ENCODE measurements around the gene TRIOBP.
"Not testable (repeated sequence)": the region's sequence is repeated elsewhere in the genome, so short reads cannot be mapped to it uniquely, and the experiment has no call there.

The TRIOBP gene

DNA sequence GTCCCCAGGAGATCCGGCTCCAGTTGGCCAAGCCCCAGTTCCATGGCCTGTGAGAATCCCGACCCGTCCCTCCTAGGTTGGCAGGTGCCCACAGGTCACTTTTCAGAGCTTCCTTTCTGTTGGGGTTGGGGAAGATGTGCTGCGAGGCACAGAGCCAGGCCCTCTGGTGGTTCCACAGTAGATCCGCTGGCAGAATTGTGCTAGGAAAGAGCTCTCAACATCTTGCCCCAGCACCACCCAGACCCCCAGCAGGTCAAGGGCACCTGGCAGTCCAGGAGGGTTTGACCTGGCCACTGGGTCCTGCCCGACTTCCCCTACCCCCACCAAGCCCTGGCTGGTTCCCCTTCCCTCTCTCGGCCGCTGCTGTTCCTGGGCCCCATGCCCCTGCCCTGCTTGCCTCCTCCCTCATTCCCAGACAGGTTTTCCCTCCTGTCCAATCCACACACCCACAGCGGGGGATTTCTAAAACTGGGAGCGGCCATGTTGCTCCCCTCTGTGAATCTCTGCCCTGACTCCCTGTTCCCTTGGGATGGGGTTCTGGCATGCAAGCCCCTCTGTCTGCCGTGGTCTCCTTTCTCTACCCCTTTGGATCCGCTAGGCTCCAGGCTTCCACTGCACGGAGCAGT, 84.7 kb downstream of the TRIOBP start:
- DNase-seq, result no peak

DNA sequence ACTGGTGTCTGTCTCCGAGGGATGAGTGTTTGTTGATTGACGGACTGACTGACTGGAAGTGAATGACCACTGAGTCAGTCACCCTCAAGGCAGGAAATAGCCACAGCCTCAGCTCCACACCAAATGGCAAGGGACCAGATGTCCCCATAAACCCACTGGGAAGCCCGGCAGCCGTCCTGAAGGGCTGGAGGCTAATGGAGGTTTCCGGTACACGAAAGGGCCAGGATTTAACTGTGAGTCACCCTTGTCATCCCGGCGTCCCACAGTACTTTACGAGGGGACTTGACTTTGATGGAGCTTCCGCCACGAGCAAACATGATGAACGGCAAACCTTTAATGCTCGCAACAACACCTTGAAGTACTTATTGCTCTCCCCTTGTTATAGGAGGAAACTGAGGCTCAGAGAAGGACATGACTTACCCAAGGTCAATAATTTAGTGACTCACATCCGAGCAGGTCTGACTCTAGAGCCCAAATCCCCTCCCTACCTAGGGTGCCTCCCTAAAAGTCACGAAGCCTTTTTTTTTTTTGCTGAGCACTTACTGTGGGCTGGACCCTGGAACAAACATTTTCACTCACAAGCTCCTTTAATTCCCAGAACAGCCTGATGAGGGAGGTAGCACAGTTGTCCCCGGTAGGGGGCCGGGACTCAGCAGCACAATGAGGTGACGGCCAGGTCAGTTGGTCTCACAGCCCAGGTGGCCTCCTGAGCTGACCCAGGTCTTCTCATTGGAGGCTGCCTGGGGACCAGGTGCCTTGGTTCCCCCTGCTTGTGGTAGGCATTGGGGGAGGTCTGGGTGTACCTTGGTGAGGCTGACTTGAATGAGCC, 85.7 kb downstream of the TRIOBP start:
- no peak for DNase-seq

GRCh38 chr22:37784829-37785495, 88.1 kb downstream of the TRIOBP start:
- no peak for DNase-seq

GRCh38 chr22:37790234-37790633, 93.4 kb downstream of the TRIOBP start:
- DNase-seq, result no peak

GRCh38 chr22:37792494-37792893, 95.6 kb downstream of the TRIOBP start:
- no peak for DNase-seq

- DNase-seq, result no peak
Observed at GRCh38 chr22:37794376-37794775, 97.5 kb downstream of the TRIOBP start.

GRCh38 chr22:37796079-37796478, 99.2 kb downstream of the TRIOBP start:
- DNase-seq, result no peak

GRCh38 chr22:37797259-37797658, 100.4 kb downstream of the TRIOBP start:
- not testable (repeated sequence) for DNase-seq

GRCh38 chr22:37797874-37798500, 101.1 kb downstream of the TRIOBP start:
- DNase-seq, result no peak

GRCh38 chr22:37799979-37800378, 103.1 kb downstream of the TRIOBP start:
- not testable (repeated sequence) for DNase-seq

GRCh38 chr22:37801946-37802309, 105.1 kb downstream of the TRIOBP start:
- DNase-seq, result no peak

- no peak for DNase-seq
Observed at GRCh38 chr22:37802310-37803194, 105.7 kb downstream of the TRIOBP start.

- no peak for DNase-seq
Observed at GRCh38 chr22:37803195-37803638, 106.4 kb downstream of the TRIOBP start.

DNA sequence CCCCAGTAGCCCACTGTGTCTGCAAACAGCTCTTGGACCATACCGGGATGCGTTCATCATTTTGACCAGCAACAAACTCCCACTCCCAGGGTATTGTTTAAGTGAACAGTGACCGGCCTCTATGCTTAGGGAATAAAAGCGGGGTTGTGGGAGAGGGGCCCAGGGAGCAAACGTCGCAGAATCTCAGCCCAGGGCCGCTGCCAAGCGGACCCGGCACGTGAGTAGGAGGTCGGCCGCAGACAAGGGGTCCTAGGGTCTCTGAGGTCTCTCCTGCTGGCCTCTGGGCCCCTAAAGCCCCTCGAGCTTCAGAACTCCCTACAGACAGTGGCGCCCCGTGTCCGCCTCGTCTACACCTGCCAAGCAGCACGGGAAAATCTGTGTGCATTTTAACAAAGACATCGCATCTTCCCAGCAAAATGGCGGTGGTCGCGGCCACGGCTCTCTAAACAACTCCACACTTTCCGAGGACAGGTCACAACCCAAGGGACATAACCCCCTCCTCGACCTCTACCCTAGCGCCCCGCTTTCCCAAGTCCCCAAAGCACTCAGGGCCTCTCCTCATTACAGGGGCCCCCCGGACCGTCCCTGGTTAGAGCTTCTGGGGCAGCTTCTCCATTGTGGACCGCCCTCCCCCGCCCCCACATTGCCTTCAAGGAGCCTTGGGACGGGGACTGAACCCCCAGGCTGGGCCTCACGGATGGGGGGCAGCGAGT, 106.9 kb downstream of the TRIOBP start:
- no peak for DNase-seq

GRCh38 chr22:37804352-37804880, 107.6 kb downstream of the TRIOBP start:
- DNase-seq, result no peak

DNA sequence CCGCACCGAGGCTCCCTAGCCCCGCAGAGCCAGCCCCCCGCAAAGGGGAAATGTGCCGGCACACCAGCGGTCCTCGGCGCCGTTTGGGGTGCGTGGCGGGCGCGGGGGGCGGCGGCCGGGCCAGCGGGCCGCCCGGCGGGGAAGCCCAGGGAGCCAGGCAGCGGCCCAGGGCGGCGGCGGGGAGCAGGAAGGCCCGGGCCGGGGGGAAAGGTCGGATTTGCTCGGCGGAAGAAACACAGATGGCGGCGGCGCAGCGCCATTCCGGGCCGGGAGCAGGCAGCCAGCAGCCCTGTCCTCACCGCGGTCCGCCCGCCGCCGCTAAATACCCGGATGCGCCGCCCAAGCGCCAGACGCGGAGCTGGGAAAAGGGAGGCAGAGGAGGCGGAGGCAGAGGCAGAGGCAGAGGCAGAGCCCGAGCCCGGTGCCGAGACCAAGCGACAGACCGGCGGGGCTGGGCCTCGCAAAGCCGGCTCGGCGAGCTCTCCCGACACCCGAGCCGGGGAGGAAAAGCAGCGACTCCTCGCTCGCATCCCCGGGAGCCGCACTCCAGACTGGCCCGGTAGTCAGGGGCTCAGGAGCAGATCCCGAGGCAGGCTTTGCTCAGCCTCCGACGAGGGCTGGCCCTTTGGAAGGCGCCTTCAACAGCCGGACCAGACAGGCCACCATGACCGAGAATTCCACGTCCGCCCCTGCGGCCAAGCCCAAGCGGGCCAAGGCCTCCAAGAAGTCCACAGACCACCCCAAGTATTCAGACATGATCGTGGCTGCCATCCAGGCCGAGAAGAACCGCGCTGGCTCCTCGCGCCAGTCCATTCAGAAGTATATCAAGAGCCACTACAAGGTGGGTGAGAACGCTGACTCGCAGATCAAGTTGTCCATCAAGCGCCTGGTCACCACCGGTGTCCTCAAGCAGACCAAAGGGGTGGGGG, 108.3 kb downstream of the TRIOBP start:
- DNase-seq, result no peak

- no peak for DNase-seq
Observed at GRCh38 chr22:37805810-37806277, 109.0 kb downstream of the TRIOBP start.

- DNase-seq, result no peak
Observed at GRCh38 chr22:37806409-37807333, 109.8 kb downstream of the TRIOBP start.

Measured in NCI-H524 treated with DMSO at 0.1 percent for 48 hours (cell line).